PC-3 (cell line): Measurements from ENCODE around the gene OMA1. TPM values are rescaled to one million over a fixed set of nuclear protein-coding genes. Genes with fewer than 3 reads are reported as not detected.

Source experiments
- ATAC-seq: fragments of 200-7000 bp; cut with Tn5 transposase; 2 replicates; pipeline ENCODE4 v1.9.1; 2020; ENCODE audit warnings: mild to moderate bottlenecking, moderate library complexity
- BruUV-seq: library from RNA; stranded (reverse); fragments of 400-500 nt; replicated peaks from 2 replicates; lab custom pipeline; 2021; lab: Mats Ljungman, UMichigan
- CTCF ChIA-PET: fragments of 300-600 bp; sonication (Branson Sonifier 250); formaldehyde crosslinking; loops from one replicate; lab custom pipeline; 2022; ENCODE audit warnings: antibody characterized with exemption; lab: Charles Lee
- POLR2A ChIA-PET: fragments of 300-600 bp; sonication (Branson Sonifier 250); formaldehyde crosslinking; loops from one replicate; lab custom pipeline; 2022; ENCODE audit warnings: antibody characterized with exemption; ENCODE audit not compliant: unreplicated experiment; lab: Charles Lee
- DNase-seq: peaks from one replicate; pipeline ENCODE4 v3.0.0-alpha.2; 2015
- H2AFZ ChIP-seq: fragments of 300-600 bp; sonication (generic); 2 replicates; pipeline ENCODE4 v1.6.0; 2016; ENCODE audit warnings: antibody characterized with exemption, low read length
- H3F3A ChIP-seq: fragments of 300-600 bp; sonication (generic); one replicate; pipeline ENCODE4 v1.6.0; 2017; ENCODE audit warnings: antibody characterized with exemption, low read length, control low read depth, mild to moderate bottlenecking; ENCODE audit not compliant: unreplicated experiment
- H3K27ac ChIP-seq: fragments of 300-600 bp; sonication (generic); 2 replicates; pipeline ENCODE4 v1.5.1; 2016; ENCODE audit warnings: mild to moderate bottlenecking, low read length
- H3K27me3 ChIP-seq: fragments of 300-600 bp; sonication (generic); 2 replicates; pipeline ENCODE4 v1.6.1; 2016; ENCODE audit warnings: low read length, mixed read lengths
- H3K36me3 ChIP-seq: fragments of 300-600 bp; sonication (generic); 2 replicates; pipeline ENCODE4 v1.6.1; 2016; ENCODE audit warnings: low read depth, mixed run types, low read length, mixed read lengths
- H3K4me1 ChIP-seq: fragments of 300-600 bp; sonication (generic); 2 replicates; pipeline ENCODE4 v1.5.1; 2016; ENCODE audit warnings: low read length; ENCODE audit not compliant: insufficient read depth
- H3K4me2 ChIP-seq: fragments of 300-600 bp; sonication (generic); 2 replicates; pipeline ENCODE4 v1.6.0; 2016; ENCODE audit warnings: low read length
- H3K4me3 ChIP-seq: fragments of 300-600 bp; sonication (generic); 2 replicates; pipeline ENCODE4 v1.5.1; 2016; ENCODE audit warnings: mild to moderate bottlenecking, low read length, mixed read lengths
- H3K79me2 ChIP-seq: fragments of 300-600 bp; sonication (generic); 2 replicates; pipeline ENCODE4 v1.6.1; 2017; ENCODE audit warnings: low read length, mixed read lengths
- H3K9ac ChIP-seq: fragments of 300-600 bp; sonication (generic); 2 replicates; pipeline ENCODE4 v1.6.0; 2016; ENCODE audit warnings: mild to moderate bottlenecking, low read length
- H3K9me2 ChIP-seq: fragments of 300-600 bp; sonication (generic); replicated peaks from 2 replicates; pipeline ENCODE4 v1.6.1; 2016; ENCODE audit warnings: mixed run types, low read length, mixed read lengths
- H3K9me3 ChIP-seq: fragments of 300-600 bp; sonication (generic); 2 replicates; pipeline ENCODE4 v1.6.1; 2016; ENCODE audit warnings: low read length, mixed read lengths
- H4K20me1 ChIP-seq: fragments of 300-600 bp; sonication (generic); 2 replicates; pipeline ENCODE4 v1.6.1; 2016; ENCODE audit warnings: low read length, mixed read lengths
- EZH2 ChIP-seq: fragments of 300-600 bp; sonication (generic); IDR thresholded peaks from one replicate; pipeline ENCODE4 v1.6.1; 2017; ENCODE audit warnings: antibody characterized with exemption, mild to moderate bottlenecking, low read length; ENCODE audit not compliant: unreplicated experiment
- EZH2phosphoT487 ChIP-seq: fragments of 300-600 bp; sonication (generic); IDR thresholded peaks from 2 replicates; pipeline ENCODE4 v1.6.1; 2018; ENCODE audit warnings: mild to moderate bottlenecking, antibody characterized with exemption, low read length, borderline replicate concordance
- intact Hi-C: fragments of 100-400 bp; cut with micrococcal nuclease; formaldehyde crosslinking; loops from 2 replicates; pipeline ENCODE4 v1.9.0; 2023
- total RNA-seq: library from RNA; depleted of rRNA; stranded (reverse); fragments of >200 nt; gene quantifications from 2 replicates; pipeline ENCODE4 v1.2.3, GENCODE V29; 2014
- TF ChIP-seq, protein P1 (sequence below): fragments of 300-600 bp; sonication (generic); conservative IDR thresholded peaks from 2 replicates; pipeline ENCODE4 v1.5.1; 2017; ENCODE audit warnings: antibody characterized with exemption, low read depth, mild to moderate bottlenecking, low read length

Gene OMA1
- total RNA-seq, 1 experiment from 2014 or later, result 16.1 TPM

DNA sequence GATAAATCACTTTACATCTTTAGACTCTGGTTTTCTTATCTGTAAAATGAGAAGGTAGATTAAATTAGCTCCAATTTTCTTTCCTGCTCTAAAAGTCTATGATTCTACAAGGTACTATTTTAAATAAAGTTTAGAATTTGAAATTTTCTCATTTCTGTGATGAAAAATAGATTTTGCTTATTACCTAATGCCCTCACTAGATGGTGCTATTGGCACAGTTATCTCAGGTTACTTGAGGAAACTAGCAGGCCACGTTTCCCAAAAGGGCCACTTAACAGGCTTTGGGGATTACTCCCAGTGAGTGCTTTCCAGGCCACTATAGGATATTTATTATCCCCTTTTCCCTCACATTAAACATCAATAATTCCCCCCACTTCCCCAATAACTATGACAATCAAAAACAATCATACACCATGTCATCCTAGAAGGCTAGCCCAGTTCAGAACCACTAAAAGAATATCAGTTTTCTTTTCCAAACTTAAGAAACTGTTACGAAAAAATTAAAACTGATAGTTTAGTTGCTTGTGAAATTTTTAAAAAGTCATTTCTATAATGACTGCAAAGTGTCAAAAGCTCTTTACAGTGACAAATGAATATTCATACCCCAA lies 30.6 kb downstream of the OMA1 start:
- Histone ChIP-seq H3K79me2 (no peaks in the 10 kb centered on the region), H3K4me3 (no peak overlapping the region), H3K27me3 (no peaks in the 10 kb centered on the region), H4K20me1 (no peaks in the 10 kb centered on the region), H3K36me3 (0 out of 2 replicates have a peak, but pooled peaks cover 6% of the 10 kb centered on the region), H3F3A (no peaks in the 10 kb centered on the region), H3K9me3 (peaks cover 3% of the 10 kb centered on the region; the same call in 1 of the 2 replicates), H3K9me2 (no peaks in the 10 kb centered on the region), H2AFZ (0 out of 2 replicates have a peak overlapping the region, but pooled peaks have one; percentile 28), H3K4me2 (no peak overlapping the region), H3K9ac (no peak overlapping the region), H3K4me1 (no peaks in the 10 kb centered on the region), H3K27ac (no peak overlapping the region)
- intact Hi-C loops, result loop anchor here (1.0 to 2.0 kb wide), 4 partner anchors 30 to 1243 kb away; partner anchors contain the start of gene OMA1
- ATAC-seq (peak; percentile 63; the same call in 1 of the 2 replicates), DNase-seq (peak; percentile 81)
- ChIA-PET CTCF (interaction anchor here (0.5 to 3.4 kb wide), 2 partner anchors 137 to 205 kb away, joined by 4 to 15 read pairs; no protein-coding TSS in a partner anchor), POLR2A (interaction anchor here (0.6 kb wide), 1 partner anchor 12 kb away, joined by 3 read pairs; no protein-coding TSS in a partner anchor)
- BruUV-seq, result no TSS peak
- no peak for TF ChIP-seq EZH2
- TF ChIP-seq, protein P1, sequence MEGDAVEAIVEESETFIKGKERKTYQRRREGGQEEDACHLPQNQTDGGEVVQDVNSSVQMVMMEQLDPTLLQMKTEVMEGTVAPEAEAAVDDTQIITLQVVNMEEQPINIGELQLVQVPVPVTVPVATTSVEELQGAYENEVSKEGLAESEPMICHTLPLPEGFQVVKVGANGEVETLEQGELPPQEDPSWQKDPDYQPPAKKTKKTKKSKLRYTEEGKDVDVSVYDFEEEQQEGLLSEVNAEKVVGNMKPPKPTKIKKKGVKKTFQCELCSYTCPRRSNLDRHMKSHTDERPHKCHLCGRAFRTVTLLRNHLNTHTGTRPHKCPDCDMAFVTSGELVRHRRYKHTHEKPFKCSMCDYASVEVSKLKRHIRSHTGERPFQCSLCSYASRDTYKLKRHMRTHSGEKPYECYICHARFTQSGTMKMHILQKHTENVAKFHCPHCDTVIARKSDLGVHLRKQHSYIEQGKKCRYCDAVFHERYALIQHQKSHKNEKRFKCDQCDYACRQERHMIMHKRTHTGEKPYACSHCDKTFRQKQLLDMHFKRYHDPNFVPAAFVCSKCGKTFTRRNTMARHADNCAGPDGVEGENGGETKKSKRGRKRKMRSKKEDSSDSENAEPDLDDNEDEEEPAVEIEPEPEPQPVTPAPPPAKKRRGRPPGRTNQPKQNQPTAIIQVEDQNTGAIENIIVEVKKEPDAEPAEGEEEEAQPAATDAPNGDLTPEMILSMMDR, result peak; percentile 82

DNA sequence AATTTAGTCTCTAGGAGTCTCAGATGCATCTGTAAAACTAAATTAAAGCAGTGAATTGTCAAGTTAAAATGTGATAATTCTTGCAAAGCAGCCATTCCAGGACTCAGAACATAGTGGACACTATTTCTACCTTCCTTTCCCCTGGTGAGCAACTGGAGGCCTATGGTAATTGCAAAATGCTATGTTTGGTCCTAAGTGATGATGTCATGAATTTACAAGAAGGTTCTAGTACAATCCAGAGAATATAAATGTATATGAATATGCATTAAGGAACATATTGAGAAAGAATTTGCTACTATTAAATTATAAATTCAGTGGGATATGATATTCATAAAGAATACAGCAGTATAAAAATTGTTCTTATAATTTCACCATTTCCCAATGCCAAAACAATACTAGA lies 32.6 kb downstream of the OMA1 start:
- H3K79me2 ChIP-seq, result no peaks in the 10 kb centered on the region
- no TSS peak for BruUV-seq
- intact Hi-C loops, result loop anchor here (2.0 kb wide), 1 partner anchor 61 kb away; no protein-coding TSS in a partner anchor

More for the DNA sequence above, 32.6 kb downstream of the OMA1 start:
- Histone ChIP-seq H2AFZ (no peak overlapping the region), H3K36me3 (peaks cover 11% of the 10 kb centered on the region; the same call in 1 of the 2 replicates), H3F3A (no peaks in the 10 kb centered on the region), H3K4me1 (no peaks in the 10 kb centered on the region), H3K4me2 (no peak overlapping the region), H3K4me3 (no peak overlapping the region), H3K9ac (no peak overlapping the region), H4K20me1 (no peaks in the 10 kb centered on the region), H3K9me3 (peaks cover 8% of the 10 kb centered on the region; the same call in 1 of the 2 replicates), H3K27ac (no peak overlapping the region), H3K27me3 (no peaks in the 10 kb centered on the region), H3K9me2 (no peaks in the 10 kb centered on the region)
- DNase-seq (no peak), ATAC-seq (no peak)
- TF ChIP-seq EZH2 (no peak), EZH2phosphoT487 (no peak)
- TF ChIP-seq, protein P1, result no peak
- ChIA-PET POLR2A (no interaction called here), CTCF (no interaction called here)
